HEK293 (cell line): ENCODE data around the gene RGS7.

Experiments
- CTCF ChIP-seq: fragments of 450-650 bp; formaldehyde crosslinking; IDR thresholded peaks from 2 replicates; pipeline ENCODE4 v1.5.1; 2016; ENCODE audit warnings: missing biosample characterization, missing genetic modification characterization
- KLF1 ChIP-seq: fragments of 450-650 bp; formaldehyde crosslinking; IDR thresholded peaks from 2 replicates; pipeline ENCODE4 v1.5.1; 2016; ENCODE audit warnings: missing biosample characterization, missing genetic modification characterization
- MYNN ChIP-seq: fragments of 450-650 bp; formaldehyde crosslinking; IDR thresholded peaks from 2 replicates; pipeline ENCODE4 v1.5.1; 2016; ENCODE audit warnings: missing biosample characterization, missing genetic modification characterization, borderline replicate concordance
- REPIN1 ChIP-seq: fragments of 450-650 bp; formaldehyde crosslinking; IDR thresholded peaks from 2 replicates; pipeline ENCODE4 v1.5.1; 2017; ENCODE audit warnings: missing biosample characterization, missing genetic modification characterization, low read depth
- ZFHX2 ChIP-seq: fragments of 450-650 bp; formaldehyde crosslinking; conservative IDR thresholded peaks from 2 replicates; pipeline ENCODE4 v1.5.1; 2016; ENCODE audit warnings: missing biosample characterization, missing genetic modification characterization
- ZNF146 ChIP-seq: fragments of 450-650 bp; formaldehyde crosslinking; IDR thresholded peaks from 2 replicates; pipeline ENCODE4 v1.5.1; 2016; ENCODE audit warnings: missing biosample characterization, missing genetic modification characterization
- ZNF214 ChIP-seq: fragments of 450-650 bp; formaldehyde crosslinking; IDR thresholded peaks from 2 replicates; pipeline ENCODE4 v1.5.1; 2017; ENCODE audit warnings: missing biosample characterization, mild to moderate bottlenecking, missing genetic modification characterization, borderline replicate concordance
- ZNF24 ChIP-seq: fragments of 450-650 bp; formaldehyde crosslinking; IDR thresholded peaks from 2 replicates; pipeline ENCODE4 v1.5.1; 2016; ENCODE audit warnings: missing biosample characterization, missing genetic modification characterization
- ZNF266 ChIP-seq: fragments of 450-650 bp; formaldehyde crosslinking; IDR thresholded peaks from 2 replicates; pipeline ENCODE4 v1.5.1; 2016; ENCODE audit warnings: missing biosample characterization, missing genetic modification characterization, low read depth
- ZNF280D ChIP-seq: fragments of 450-650 bp; formaldehyde crosslinking; IDR thresholded peaks from 2 replicates; pipeline ENCODE4 v1.5.1; 2016; ENCODE audit warnings: missing biosample characterization, missing genetic modification characterization
- ZNF341 ChIP-seq: fragments of 450-650 bp; formaldehyde crosslinking; IDR thresholded peaks from 2 replicates; pipeline ENCODE4; 2016; ENCODE audit warnings: low read depth, missing biosample characterization, missing genetic modification characterization
- ZNF394 ChIP-seq: fragments of 450-650 bp; formaldehyde crosslinking; IDR thresholded peaks from 2 replicates; pipeline ENCODE4 v1.5.1; 2016; ENCODE audit warnings: missing biosample characterization, missing genetic modification characterization, mild to moderate bottlenecking, moderate library complexity, borderline replicate concordance
- ZNF404 ChIP-seq: fragments of 450-650 bp; formaldehyde crosslinking; IDR thresholded peaks from 2 replicates; pipeline ENCODE4 v1.5.1; 2017; ENCODE audit warnings: missing biosample characterization, missing genetic modification characterization
- ZNF473 ChIP-seq: fragments of 450-650 bp; formaldehyde crosslinking; IDR thresholded peaks from 2 replicates; pipeline ENCODE4 v1.5.1; 2017; ENCODE audit warnings: missing biosample characterization, missing genetic modification characterization
- ZNF654 ChIP-seq: fragments of 450-650 bp; formaldehyde crosslinking; IDR thresholded peaks from 2 replicates; pipeline ENCODE4 v1.5.1; 2016; ENCODE audit warnings: low read depth, missing biosample characterization, missing genetic modification characterization
- ZNF660 ChIP-seq: fragments of 450-650 bp; IDR thresholded peaks from 2 replicates; pipeline ENCODE4 v1.5.1; 2018; ENCODE audit warnings: missing biosample characterization, mild to moderate bottlenecking, missing genetic modification characterization
- ZNF677 ChIP-seq: fragments of 450-650 bp; IDR thresholded peaks from 2 replicates; pipeline ENCODE4 v1.5.0; 2018; ENCODE audit warnings: missing biosample characterization, mild to moderate bottlenecking, missing genetic modification characterization, moderate library complexity
- ZNF76 ChIP-seq: fragments of 450-650 bp; formaldehyde crosslinking; IDR thresholded peaks from 2 replicates; pipeline ENCODE4; 2016; ENCODE audit warnings: low read depth, missing biosample characterization, missing genetic modification characterization, borderline replicate concordance
- ZNF777 ChIP-seq: fragments of 450-650 bp; formaldehyde crosslinking; IDR thresholded peaks from 2 replicates; pipeline ENCODE4 v1.5.1; 2017; ENCODE audit warnings: missing biosample characterization, missing genetic modification characterization, borderline replicate concordance
- ZNF792 ChIP-seq: fragments of 450-650 bp; formaldehyde crosslinking; IDR thresholded peaks from 2 replicates; pipeline ENCODE4 v1.5.1; 2016; ENCODE audit warnings: missing biosample characterization, missing genetic modification characterization
- TF ChIP-seq, protein P1 (sequence below): fragments of 450-650 bp; IDR thresholded peaks from 2 replicates; pipeline ENCODE4 v1.5.1; 2018; ENCODE audit warnings: missing biosample characterization, mild to moderate bottlenecking, missing genetic modification characterization
- TF ChIP-seq, protein P2 (sequence below): fragments of 450-650 bp; formaldehyde crosslinking; IDR thresholded peaks from 2 replicates; pipeline ENCODE4 v1.5.1; 2016; ENCODE audit warnings: missing biosample characterization, missing genetic modification characterization
- TF ChIP-seq, protein P3 (sequence below): fragments of 450-650 bp; formaldehyde crosslinking; IDR thresholded peaks from 2 replicates; pipeline ENCODE4 v1.5.1; 2016; ENCODE audit warnings: missing biosample characterization, missing genetic modification characterization
- TF ChIP-seq, protein P4 (sequence below): fragments of 450-650 bp; formaldehyde crosslinking; IDR thresholded peaks from 2 replicates; pipeline ENCODE4 v1.5.1; 2016; ENCODE audit warnings: missing biosample characterization, missing genetic modification characterization

RGS7 gene

DNA sequence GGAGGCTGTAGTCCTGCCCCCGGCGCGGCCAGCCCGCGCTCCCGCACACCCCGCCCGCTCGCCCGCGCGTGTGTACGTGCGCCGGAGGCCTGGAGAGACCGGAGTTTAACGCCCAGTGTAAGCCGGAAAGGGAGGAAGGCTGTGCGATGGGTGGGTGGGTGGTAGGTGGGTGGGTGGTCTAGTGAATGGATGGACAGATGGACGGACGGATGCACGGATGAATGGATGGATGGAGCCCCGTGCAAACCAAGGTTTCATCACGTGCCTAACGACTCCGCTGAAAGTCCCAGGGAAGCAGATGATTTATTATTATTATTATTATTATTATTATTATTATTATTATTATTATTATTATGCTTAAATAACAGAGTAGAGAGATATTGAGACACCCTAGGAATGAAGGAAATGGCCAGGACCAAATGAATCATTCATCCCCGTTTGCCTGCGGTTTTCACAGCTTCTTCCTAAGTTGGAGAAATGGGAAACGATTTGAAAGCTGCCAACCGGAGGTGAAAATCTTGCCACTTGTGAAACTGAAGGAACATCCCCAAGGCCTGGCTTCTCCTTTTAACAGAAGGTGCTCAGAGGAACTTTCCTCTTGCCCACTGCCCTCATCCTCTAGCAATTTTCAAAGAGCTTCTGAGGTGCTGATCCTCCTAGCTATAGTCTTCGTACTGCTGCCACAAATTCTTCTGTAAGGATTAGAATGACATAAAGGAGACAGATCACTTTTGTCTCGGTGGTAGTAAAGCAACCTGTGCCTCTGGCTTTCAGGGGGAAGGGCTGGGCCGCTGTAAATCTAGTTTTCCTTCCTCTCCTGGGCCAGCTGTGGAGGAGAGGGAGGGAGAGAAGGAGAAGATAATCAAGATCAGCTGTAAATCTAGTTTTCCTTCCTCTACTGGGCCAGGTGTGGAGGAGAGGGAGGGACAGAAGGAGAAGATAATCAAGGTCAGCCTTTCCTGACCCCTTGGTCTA lies 648 bp upstream of the RGS7 start (continued):
- TF ChIP-seq, protein P1, sequence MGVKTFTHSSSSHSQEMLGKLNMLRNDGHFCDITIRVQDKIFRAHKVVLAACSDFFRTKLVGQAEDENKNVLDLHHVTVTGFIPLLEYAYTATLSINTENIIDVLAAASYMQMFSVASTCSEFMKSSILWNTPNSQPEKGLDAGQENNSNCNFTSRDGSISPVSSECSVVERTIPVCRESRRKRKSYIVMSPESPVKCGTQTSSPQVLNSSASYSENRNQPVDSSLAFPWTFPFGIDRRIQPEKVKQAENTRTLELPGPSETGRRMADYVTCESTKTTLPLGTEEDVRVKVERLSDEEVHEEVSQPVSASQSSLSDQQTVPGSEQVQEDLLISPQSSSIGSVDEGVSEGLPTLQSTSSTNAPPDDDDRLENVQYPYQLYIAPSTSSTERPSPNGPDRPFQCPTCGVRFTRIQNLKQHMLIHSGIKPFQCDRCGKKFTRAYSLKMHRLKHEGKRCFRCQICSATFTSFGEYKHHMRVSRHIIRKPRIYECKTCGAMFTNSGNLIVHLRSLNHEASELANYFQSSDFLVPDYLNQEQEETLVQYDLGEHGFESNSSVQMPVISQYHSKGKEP (tag by site-specific recombination): no peak
- 0 out of 2 replicates have a peak, but pooled peaks have one; percentile 12 for TF ChIP-seq KLF1 (tag by site-specific recombination)
- no peak for TF ChIP-seq ZNF654
- TF ChIP-seq, protein P2, sequence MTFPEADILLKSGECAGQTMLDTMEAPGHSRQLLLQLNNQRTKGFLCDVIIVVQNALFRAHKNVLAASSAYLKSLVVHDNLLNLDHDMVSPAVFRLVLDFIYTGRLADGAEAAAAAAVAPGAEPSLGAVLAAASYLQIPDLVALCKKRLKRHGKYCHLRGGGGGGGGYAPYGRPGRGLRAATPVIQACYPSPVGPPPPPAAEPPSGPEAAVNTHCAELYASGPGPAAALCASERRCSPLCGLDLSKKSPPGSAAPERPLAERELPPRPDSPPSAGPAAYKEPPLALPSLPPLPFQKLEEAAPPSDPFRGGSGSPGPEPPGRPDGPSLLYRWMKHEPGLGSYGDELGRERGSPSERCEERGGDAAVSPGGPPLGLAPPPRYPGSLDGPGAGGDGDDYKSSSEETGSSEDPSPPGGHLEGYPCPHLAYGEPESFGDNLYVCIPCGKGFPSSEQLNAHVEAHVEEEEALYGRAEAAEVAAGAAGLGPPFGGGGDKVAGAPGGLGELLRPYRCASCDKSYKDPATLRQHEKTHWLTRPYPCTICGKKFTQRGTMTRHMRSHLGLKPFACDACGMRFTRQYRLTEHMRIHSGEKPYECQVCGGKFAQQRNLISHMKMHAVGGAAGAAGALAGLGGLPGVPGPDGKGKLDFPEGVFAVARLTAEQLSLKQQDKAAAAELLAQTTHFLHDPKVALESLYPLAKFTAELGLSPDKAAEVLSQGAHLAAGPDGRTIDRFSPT (tag by site-specific recombination): no peak
- TF ChIP-seq ZNF660 (tag by site-specific recombination): no peak
- TF ChIP-seq, protein P3, sequence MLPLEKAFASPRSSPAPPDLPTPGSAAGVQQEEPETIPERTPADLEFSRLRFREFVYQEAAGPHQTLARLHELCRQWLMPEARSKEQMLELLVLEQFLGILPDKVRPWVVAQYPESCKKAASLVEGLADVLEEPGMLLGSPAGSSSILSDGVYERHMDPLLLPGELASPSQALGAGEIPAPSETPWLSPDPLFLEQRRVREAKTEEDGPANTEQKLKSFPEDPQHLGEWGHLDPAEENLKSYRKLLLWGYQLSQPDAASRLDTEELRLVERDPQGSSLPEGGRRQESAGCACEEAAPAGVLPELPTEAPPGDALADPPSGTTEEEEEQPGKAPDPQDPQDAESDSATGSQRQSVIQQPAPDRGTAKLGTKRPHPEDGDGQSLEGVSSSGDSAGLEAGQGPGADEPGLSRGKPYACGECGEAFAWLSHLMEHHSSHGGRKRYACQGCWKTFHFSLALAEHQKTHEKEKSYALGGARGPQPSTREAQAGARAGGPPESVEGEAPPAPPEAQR (tag by site-specific recombination): no peak
- TF ChIP-seq ZNF341 (tag by site-specific recombination): no peak
- no peak for TF ChIP-seq ZNF404 (tag by site-specific recombination)
- no peak for TF ChIP-seq ZNF777 (tag by site-specific recombination)
- no peak for TF ChIP-seq ZNF280D
- peak; percentile 93 for TF ChIP-seq ZFHX2 (tag by site-specific recombination)
- no peak for TF ChIP-seq ZNF792 (tag by site-specific recombination)
- no peak for TF ChIP-seq ZNF76 (tag by site-specific recombination)
- TF ChIP-seq, protein P4, sequence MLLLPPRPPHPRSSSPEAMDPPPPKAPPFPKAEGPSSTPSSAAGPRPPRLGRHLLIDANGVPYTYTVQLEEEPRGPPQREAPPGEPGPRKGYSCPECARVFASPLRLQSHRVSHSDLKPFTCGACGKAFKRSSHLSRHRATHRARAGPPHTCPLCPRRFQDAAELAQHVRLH (tag by site-specific recombination): no peak
- no peak for TF ChIP-seq MYNN
- no peak for TF ChIP-seq ZNF266 (tag by site-specific recombination)
- no peak for TF ChIP-seq ZNF214 (tag by site-specific recombination)
- no peak for TF ChIP-seq CTCF
- TF ChIP-seq ZNF473 (tag by site-specific recombination): no peak
- TF ChIP-seq ZNF394 (tag by site-specific recombination): peak; percentile 55; the same call in 1 of the 2 replicates
- 0 out of 2 replicates have a peak, but pooled peaks have one; percentile 24 for TF ChIP-seq ZNF24 (tag by site-specific recombination)
- TF ChIP-seq ZNF146: no peak
- peak; percentile 100 for TF ChIP-seq REPIN1
- TF ChIP-seq ZNF677: no peak
- TF ChIP-seq, all 188 proteins: peak for 20
